SU-DHL-6 (cell line): Measurements from ENCODE around the gene PIGN.

Source experiments
- H2AFZ ChIP-seq: fragments of 200-600 bp; sonication (generic); 2 replicates; pipeline ENCODE4 v1.6.1; 2014; ENCODE audit warnings: low read depth, mild to moderate bottlenecking, moderate library complexity, mixed read lengths, antibody characterized with exemption, low read length; ENCODE audit not compliant: severe bottlenecking
- H3F3A ChIP-seq: fragments of 200-600 bp; shearing (Covaris generic); 2 replicates; pipeline ENCODE4 v1.6.0; 2016; ENCODE audit warnings: antibody characterized with exemption, mild to moderate bottlenecking; ENCODE audit not compliant: insufficient read depth
- H3K27ac ChIP-seq: fragments of 200-600 bp; sonication (generic); 2 replicates; pipeline ENCODE4 v1.5.1; 2016; ENCODE audit warnings: low read depth, mild to moderate bottlenecking, low read length, moderate library complexity, mixed read lengths
- H3K27me3 ChIP-seq: fragments of 200-600 bp; sonication (generic), shearing (Covaris generic); 2 replicates; pipeline ENCODE4 v1.6.0; 2014; ENCODE audit warnings: mild to moderate bottlenecking, low read length
- H3K36me3 ChIP-seq: fragments of 200-600 bp; sonication (generic); 2 replicates; pipeline ENCODE4 v1.6.1; 2014; ENCODE audit warnings: mild to moderate bottlenecking, low read length, mixed read lengths
- H3K4me2 ChIP-seq: fragments of 300-600, 200-600 bp; shearing (Covaris generic), sonication (generic); 2 replicates; pipeline ENCODE4 v1.6.0; 2014; ENCODE audit warnings: low read length, low read depth, mild to moderate bottlenecking; ENCODE audit not compliant: poor library complexity, severe bottlenecking
- H3K4me3 ChIP-seq: fragments of 200-600 bp; sonication (generic); 2 replicates; pipeline ENCODE4 v1.5.1; 2014; ENCODE audit warnings: antibody characterized with exemption, low read length, mild to moderate bottlenecking, mixed read lengths; ENCODE audit not compliant: insufficient read depth, poor library complexity, severe bottlenecking
- H3K79me2 ChIP-seq: fragments of 200-600 bp; sonication (generic); 2 replicates; pipeline ENCODE4 v1.6.1; 2014; ENCODE audit warnings: mild to moderate bottlenecking, low read length, moderate library complexity; ENCODE audit not compliant: insufficient read depth
- H3K9ac ChIP-seq: fragments of 200-600 bp; sonication (generic); 2 replicates; pipeline ENCODE4 v1.7.0; 2014; ENCODE audit warnings: mild to moderate bottlenecking, low read length
- H3K9me2 ChIP-seq: fragments of 200-600 bp; sonication (generic); replicated peaks from 2 replicates; pipeline ENCODE4 v1.6.1; 2014; ENCODE audit warnings: low read length; ENCODE audit not compliant: insufficient read depth
- H3K9me3 ChIP-seq: fragments of 200-600 bp; sonication (generic); 2 replicates; pipeline ENCODE4 v1.6.1; 2014; ENCODE audit warnings: low read length, mixed read lengths; ENCODE audit not compliant: insufficient read depth
- H4K20me1 ChIP-seq: fragments of 200-600 bp; sonication (generic); 2 replicates; pipeline ENCODE4 v1.6.1; 2014; ENCODE audit warnings: low read depth, mild to moderate bottlenecking, antibody characterized with exemption, low read length, moderate library complexity, mixed read lengths
- CTCF ChIP-seq: fragments of 200-600 bp; sonication (generic); IDR thresholded peaks from one replicate; pipeline ENCODE4 v1.5.1; 2017; ENCODE audit warnings: antibody characterized with exemption, mild to moderate bottlenecking, low read length, moderate library complexity; ENCODE audit not compliant: insufficient read depth, poor library complexity, severe bottlenecking
- EZH2phosphoT487 ChIP-seq: fragments of 200-600 bp; sonication (generic), shearing (Covaris generic); conservative IDR thresholded peaks from 2 replicates; pipeline ENCODE4 v1.6.1; 2018; ENCODE audit warnings: mild to moderate bottlenecking, antibody characterized with exemption, low read length, moderate library complexity, mixed read lengths

Gene PIGN

GRCh38 chr18:61995618-61996017 lies 191.2 kb downstream of the PIGN start:
- H4K20me1 ChIP-seq, result no peaks in the 10 kb centered on the region
- no peaks in the 10 kb centered on the region for H3F3A ChIP-seq
- TF ChIP-seq EZH2phosphoT487 (no peak), CTCF (no peak)
- H3K27me3 ChIP-seq, result no peaks in the 10 kb centered on the region
- H3K79me2 ChIP-seq, result no peaks in the 10 kb centered on the region
- no peak overlapping the region for H3K4me2 ChIP-seq
- H3K36me3 ChIP-seq, result no peaks in the 10 kb centered on the region
- no peak overlapping the region for H3K9ac ChIP-seq
- H2AFZ ChIP-seq, result no peak overlapping the region
- H3K27ac ChIP-seq, result no peak overlapping the region
- no peaks in the 10 kb centered on the region for H3K9me2 ChIP-seq
- no peak overlapping the region for H3K4me3 ChIP-seq
- no peaks in the 10 kb centered on the region for H3K9me3 ChIP-seq

GRCh38 chr18:61993831-61994230 lies 193.0 kb downstream of the PIGN start:
- Histone ChIP-seq H3K9me2 (no peaks in the 10 kb centered on the region), H3K27me3 (no peaks in the 10 kb centered on the region), H3K4me2 (no peak overlapping the region), H4K20me1 (no peaks in the 10 kb centered on the region), H3K79me2 (no peaks in the 10 kb centered on the region), H3K4me3 (no peak overlapping the region), H3K9me3 (no peaks in the 10 kb centered on the region), H3K27ac (no peak overlapping the region), H3K36me3 (no peaks in the 10 kb centered on the region), H3K9ac (no peak overlapping the region), H2AFZ (no peak overlapping the region), H3F3A (no peaks in the 10 kb centered on the region)
- TF ChIP-seq CTCF (no peak), EZH2phosphoT487 (no peak)

GRCh38 chr18:61992923-61993322 lies 193.9 kb downstream of the PIGN start:
- H3K27me3 ChIP-seq, result no peaks in the 10 kb centered on the region
- H3K36me3 ChIP-seq, result no peaks in the 10 kb centered on the region
- no peak overlapping the region for H3K27ac ChIP-seq
- no peaks in the 10 kb centered on the region for H3K9me2 ChIP-seq
- H3K4me2 ChIP-seq, result no peak overlapping the region
- H3F3A ChIP-seq, result no peaks in the 10 kb centered on the region
- no peak for TF ChIP-seq EZH2phosphoT487
- TF ChIP-seq CTCF, result no peak
- H3K4me3 ChIP-seq, result no peak overlapping the region
- no peak overlapping the region for H2AFZ ChIP-seq
- H4K20me1 ChIP-seq, result no peaks in the 10 kb centered on the region
- H3K79me2 ChIP-seq, result no peaks in the 10 kb centered on the region
- H3K9me3 ChIP-seq, result no peaks in the 10 kb centered on the region
- H3K9ac ChIP-seq, result no peak overlapping the region
